ENCODE data around the gene IL5RA. TPM values are rescaled to one million over a fixed set of nuclear protein-coding genes. Genes with fewer than 3 reads are reported as not detected.

IL5RA gene
- total and polyA plus RNA-seq, 2 donors: 0.41 to 0.85 TPM

- Histone ChIP-seq H3K27me3 (ENCODE audit: control insufficient read depth in 2 of 2, insufficient read depth in 1 of 2, low read length in 1 of 2) (no peaks in the 10 kb centered on the region), H3K36me3 (ENCODE audit: control insufficient read depth in 2 of 2, insufficient read depth in 2 of 2, low read length in 1 of 2) (no peaks in the 10 kb centered on the region), H3K4me1 (ENCODE audit: control insufficient read depth in 2 of 2, insufficient read depth in 2 of 2, low read length in 2 of 2) (peaks cover 0 to 5% of the 10 kb centered on the region in 2 donors), H3K4me3 (ENCODE audit: low read length in 2 of 2) (no peak overlapping the region), H3K27ac (ENCODE audit: low read depth in 1 of 2, low read length in 1 of 2) (no peak overlapping the region), H3K9me3 (ENCODE audit: control insufficient read depth in 2 of 2, insufficient read depth in 1 of 2, low read length in 1 of 2) (no peaks in the 10 kb centered on the region)
- WGBS: 68% methylated on average over 7 of the region's 7 CpGs
- peak in 1 of 9 donors; percentile 6 for DNase-seq (ENCODE audit: low read depth in 6 of 9, low spot score in 9 of 9)
Observed at GRCh38 chr3:3110749-3111361, 681 bp upstream of the IL5RA start.

- peaks cover 0 to 5% of the 10 kb centered on the region in 2 donors for H3K4me1 ChIP-seq (ENCODE audit: control insufficient read depth in 2 of 2, insufficient read depth in 2 of 2, low read length in 2 of 2)
- WGBS: 90% methylated on average over 11 of the region's 11 CpGs
- H3K9me3 ChIP-seq (ENCODE audit: control insufficient read depth in 2 of 2, insufficient read depth in 1 of 2, low read length in 1 of 2): no peaks in the 10 kb centered on the region
- H3K27ac ChIP-seq (ENCODE audit: low read depth in 1 of 2, low read length in 1 of 2): no peak overlapping the region
- no peak overlapping the region for H3K4me3 ChIP-seq (ENCODE audit: low read length in 2 of 2)
- H3K27me3 ChIP-seq (ENCODE audit: control insufficient read depth in 2 of 2, insufficient read depth in 1 of 2, low read length in 1 of 2): no peaks in the 10 kb centered on the region
- H3K36me3 ChIP-seq (ENCODE audit: control insufficient read depth in 2 of 2, insufficient read depth in 2 of 2, low read length in 1 of 2): no peaks in the 10 kb centered on the region
- DNase-seq (ENCODE audit: low read depth in 6 of 9, low spot score in 9 of 9): no peak
Observed at GRCh38 chr3:3109407-3110298, 521 bp downstream of the IL5RA start.

- H3K27ac ChIP-seq (ENCODE audit: low read depth in 1 of 2, low read length in 1 of 2): no peak overlapping the region
- WGBS: 93% methylated on average over 3 of the region's 3 CpGs
Observed at GRCh38 chr3:3107858-3108257, 2.3 kb downstream of the IL5RA start.

GRCh38 chr3:3107181-3107580 is 3.0 kb downstream of the IL5RA start:
- no peak for DNase-seq (ENCODE audit: low read depth in 6 of 9, low spot score in 9 of 9)
- no peaks in the 10 kb centered on the region for H3K36me3 ChIP-seq (ENCODE audit: control insufficient read depth in 2 of 2, insufficient read depth in 2 of 2, low read length in 1 of 2)
- H3K4me1 ChIP-seq (ENCODE audit: control insufficient read depth in 2 of 2, insufficient read depth in 2 of 2, low read length in 2 of 2): peaks cover 0 to 5% of the 10 kb centered on the region in 2 donors
- WGBS: 98% methylated on average over 3 of the region's 3 CpGs
- no peaks in the 10 kb centered on the region for H3K9me3 ChIP-seq (ENCODE audit: control insufficient read depth in 2 of 2, insufficient read depth in 1 of 2, low read length in 1 of 2)
- no peak overlapping the region for H3K27ac ChIP-seq (ENCODE audit: low read depth in 1 of 2, low read length in 1 of 2)
- no peaks in the 10 kb centered on the region for H3K27me3 ChIP-seq (ENCODE audit: control insufficient read depth in 2 of 2, insufficient read depth in 1 of 2, low read length in 1 of 2)
- no peak overlapping the region for H3K4me3 ChIP-seq (ENCODE audit: low read length in 2 of 2)

More at GRCh38 chr3:3107858-3108257, 2.3 kb downstream of the IL5RA start:
- no peaks in the 10 kb centered on the region for H3K36me3 ChIP-seq (ENCODE audit: control insufficient read depth in 2 of 2, insufficient read depth in 2 of 2, low read length in 1 of 2)
- DNase-seq (ENCODE audit: low read depth in 6 of 9, low spot score in 9 of 9): no peak
- peaks cover 0 to 5% of the 10 kb centered on the region in 2 donors for H3K4me1 ChIP-seq (ENCODE audit: control insufficient read depth in 2 of 2, insufficient read depth in 2 of 2, low read length in 2 of 2)
- H3K27me3 ChIP-seq (ENCODE audit: control insufficient read depth in 2 of 2, insufficient read depth in 1 of 2, low read length in 1 of 2): no peaks in the 10 kb centered on the region
- H3K9me3 ChIP-seq (ENCODE audit: control insufficient read depth in 2 of 2, insufficient read depth in 1 of 2, low read length in 1 of 2): no peaks in the 10 kb centered on the region
- no peak overlapping the region for H3K4me3 ChIP-seq (ENCODE audit: low read length in 2 of 2)

GRCh38 chr3:3105815-3106214 is 4.4 kb downstream of the IL5RA start:
- peaks cover 0 to 3% of the 10 kb centered on the region in 2 donors for H3K4me1 ChIP-seq (ENCODE audit: control insufficient read depth in 2 of 2, insufficient read depth in 2 of 2, low read length in 2 of 2)
- DNase-seq (ENCODE audit: low read depth in 6 of 9, low spot score in 9 of 9): no peak
- no peaks in the 10 kb centered on the region for H3K36me3 ChIP-seq (ENCODE audit: control insufficient read depth in 2 of 2, insufficient read depth in 2 of 2, low read length in 1 of 2)
- H3K4me3 ChIP-seq (ENCODE audit: low read length in 2 of 2): no peak overlapping the region
- H3K27ac ChIP-seq (ENCODE audit: low read depth in 1 of 2, low read length in 1 of 2): no peak overlapping the region
- 80% methylated on average over 4 of the region's 4 CpGs for WGBS
- no peaks in the 10 kb centered on the region for H3K27me3 ChIP-seq (ENCODE audit: control insufficient read depth in 2 of 2, insufficient read depth in 1 of 2, low read length in 1 of 2)
- no peaks in the 10 kb centered on the region for H3K9me3 ChIP-seq (ENCODE audit: control insufficient read depth in 2 of 2, insufficient read depth in 1 of 2, low read length in 1 of 2)

- WGBS: 97% methylated on average over 3 of the region's 3 CpGs
- Histone ChIP-seq H3K36me3 (ENCODE audit: control insufficient read depth in 2 of 2, insufficient read depth in 2 of 2, low read length in 1 of 2) (no peaks in the 10 kb centered on the region), H3K4me3 (ENCODE audit: low read length in 2 of 2) (no peak overlapping the region), H3K27me3 (ENCODE audit: control insufficient read depth in 2 of 2, insufficient read depth in 1 of 2, low read length in 1 of 2) (no peaks in the 10 kb centered on the region), H3K4me1 (ENCODE audit: control insufficient read depth in 2 of 2, insufficient read depth in 2 of 2, low read length in 2 of 2) (no peaks in the 10 kb centered on the region), H3K27ac (ENCODE audit: low read depth in 1 of 2, low read length in 1 of 2) (no peak overlapping the region), H3K9me3 (ENCODE audit: control insufficient read depth in 2 of 2, insufficient read depth in 1 of 2, low read length in 1 of 2) (no peaks in the 10 kb centered on the region)
- no peak for DNase-seq (ENCODE audit: low read depth in 6 of 9, low spot score in 9 of 9)
Observed at GRCh38 chr3:3105246-3105645, 4.9 kb downstream of the IL5RA start.

GRCh38 chr3:3102751-3103150 is 7.4 kb downstream of the IL5RA start:
- no peak overlapping the region for H3K27ac ChIP-seq (ENCODE audit: low read depth in 1 of 2, low read length in 1 of 2)
- H3K4me1 ChIP-seq (ENCODE audit: control insufficient read depth in 2 of 2, insufficient read depth in 2 of 2, low read length in 2 of 2): no peaks in the 10 kb centered on the region
- DNase-seq (ENCODE audit: low read depth in 6 of 9, low spot score in 9 of 9): no peak
- no peaks in the 10 kb centered on the region for H3K27me3 ChIP-seq (ENCODE audit: control insufficient read depth in 2 of 2, insufficient read depth in 1 of 2, low read length in 1 of 2)
- 95% methylated on average over 6 of the region's 6 CpGs for WGBS
- H3K4me3 ChIP-seq (ENCODE audit: low read length in 2 of 2): no peak overlapping the region
- no peaks in the 10 kb centered on the region for H3K36me3 ChIP-seq (ENCODE audit: control insufficient read depth in 2 of 2, insufficient read depth in 2 of 2, low read length in 1 of 2)
- no peaks in the 10 kb centered on the region for H3K9me3 ChIP-seq (ENCODE audit: control insufficient read depth in 2 of 2, insufficient read depth in 1 of 2, low read length in 1 of 2)

- no peaks in the 10 kb centered on the region for H3K36me3 ChIP-seq (ENCODE audit: control insufficient read depth in 2 of 2, insufficient read depth in 2 of 2, low read length in 1 of 2)
- H3K4me3 ChIP-seq (ENCODE audit: low read length in 2 of 2): no peak overlapping the region
- DNase-seq (ENCODE audit: low read depth in 6 of 9, low spot score in 9 of 9): no peak
- H3K4me1 ChIP-seq (ENCODE audit: control insufficient read depth in 2 of 2, insufficient read depth in 2 of 2, low read length in 2 of 2): no peaks in the 10 kb centered on the region
- H3K27me3 ChIP-seq (ENCODE audit: control insufficient read depth in 2 of 2, insufficient read depth in 1 of 2, low read length in 1 of 2): no peaks in the 10 kb centered on the region
- H3K27ac ChIP-seq (ENCODE audit: low read depth in 1 of 2, low read length in 1 of 2): no peak overlapping the region
- H3K9me3 ChIP-seq (ENCODE audit: control insufficient read depth in 2 of 2, insufficient read depth in 1 of 2, low read length in 1 of 2): no peaks in the 10 kb centered on the region
- whole genome bisulfite sequencing: 96% methylated on average over 6 of the region's 6 CpGs
Observed at GRCh38 chr3:3101660-3102458, 8.3 kb downstream of the IL5RA start.

- H3K9me3 ChIP-seq (ENCODE audit: control insufficient read depth in 2 of 2, insufficient read depth in 1 of 2, low read length in 1 of 2): no peaks in the 10 kb centered on the region
- H3K27ac ChIP-seq (ENCODE audit: low read depth in 1 of 2, low read length in 1 of 2): no peak overlapping the region
- DNase-seq (ENCODE audit: low read depth in 6 of 9, low spot score in 9 of 9): no peak
- no peaks in the 10 kb centered on the region for H3K36me3 ChIP-seq (ENCODE audit: control insufficient read depth in 2 of 2, insufficient read depth in 2 of 2, low read length in 1 of 2)
- no peak overlapping the region for H3K4me3 ChIP-seq (ENCODE audit: low read length in 2 of 2)
- WGBS: 91% methylated on average over 4 of the region's 4 CpGs
- H3K4me1 ChIP-seq (ENCODE audit: control insufficient read depth in 2 of 2, insufficient read depth in 2 of 2, low read length in 2 of 2): no peaks in the 10 kb centered on the region
- no peaks in the 10 kb centered on the region for H3K27me3 ChIP-seq (ENCODE audit: control insufficient read depth in 2 of 2, insufficient read depth in 1 of 2, low read length in 1 of 2)
Observed at GRCh38 chr3:3097958-3098357, 12.2 kb downstream of the IL5RA start.

Data from thymus (tissue), 11 donors.